HG03439 (cell line): ENCODE data around the gene CNR1.

Experiments used
- ATAC-seq: cut with Tn5 transposase; IDR thresholded peaks from one replicate; pipeline ENCODE4 v1.9.1; 2021; ENCODE audit warnings: mild to moderate bottlenecking, moderate library complexity; ENCODE audit not compliant: unreplicated experiment

CNR1 gene

GRCh38 chr6:88144637-88145297 lies 21.4 kb downstream of the CNR1 start:
- no peak for ATAC-seq

GRCh38 chr6:88143421-88144157 lies 22.6 kb downstream of the CNR1 start:
- ATAC-seq = no peak

- no peak for ATAC-seq
Measured at GRCh38 chr6:88142297-88142668, 23.9 kb downstream of the CNR1 start.

- peak; percentile 93 for ATAC-seq
Measured at GRCh38 chr6:88141561-88142296, 24.4 kb downstream of the CNR1 start.

- ATAC-seq = no peak
Measured at GRCh38 chr6:88137915-88138314, 28.2 kb downstream of the CNR1 start.

DNA sequence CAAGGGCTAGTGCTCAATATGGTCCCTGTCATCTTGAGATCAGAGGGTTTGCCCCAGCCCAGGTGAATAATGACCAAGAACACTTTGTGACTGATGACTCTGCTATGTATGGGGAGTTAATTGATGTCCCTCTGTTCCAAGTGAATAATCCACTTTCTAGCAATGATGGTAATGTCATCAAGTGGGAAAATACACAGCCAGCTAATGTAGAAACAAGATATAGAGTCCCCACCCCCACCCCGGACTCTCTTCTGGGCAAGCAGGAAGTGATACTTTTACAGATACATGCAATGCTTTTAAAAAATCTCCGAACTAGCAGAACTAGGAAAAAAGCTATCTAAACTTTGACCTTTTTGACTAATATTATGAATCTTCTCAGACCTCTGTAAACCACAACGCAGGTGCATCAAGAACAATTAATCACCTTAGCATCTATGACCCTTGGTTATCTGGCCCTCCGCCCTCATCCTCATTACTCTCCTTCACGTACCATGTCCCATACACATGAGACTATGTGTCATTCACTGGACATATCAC lies 30.5 kb downstream of the CNR1 start:
- peak; percentile 82 for ATAC-seq

DNA sequence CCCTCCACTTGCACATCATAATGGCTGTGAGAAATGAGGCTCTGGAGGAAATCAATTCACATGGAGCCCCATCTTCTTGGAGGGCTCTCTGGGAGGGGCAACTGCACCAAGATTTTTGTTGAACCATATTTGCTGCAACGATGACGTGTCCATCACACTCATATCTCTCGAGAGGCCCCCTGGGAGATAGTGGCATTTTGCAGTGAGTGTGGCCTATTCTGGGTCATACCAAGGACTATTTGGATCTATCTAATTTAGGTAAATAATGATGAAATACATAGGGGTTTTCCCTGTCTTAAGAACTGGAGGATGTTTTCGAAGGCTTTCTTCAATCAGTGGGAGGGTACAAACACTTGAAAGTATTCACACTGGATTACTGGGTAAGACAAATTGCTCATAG lies 31.6 kb downstream of the CNR1 start:
- ATAC-seq = no peak

DNA sequence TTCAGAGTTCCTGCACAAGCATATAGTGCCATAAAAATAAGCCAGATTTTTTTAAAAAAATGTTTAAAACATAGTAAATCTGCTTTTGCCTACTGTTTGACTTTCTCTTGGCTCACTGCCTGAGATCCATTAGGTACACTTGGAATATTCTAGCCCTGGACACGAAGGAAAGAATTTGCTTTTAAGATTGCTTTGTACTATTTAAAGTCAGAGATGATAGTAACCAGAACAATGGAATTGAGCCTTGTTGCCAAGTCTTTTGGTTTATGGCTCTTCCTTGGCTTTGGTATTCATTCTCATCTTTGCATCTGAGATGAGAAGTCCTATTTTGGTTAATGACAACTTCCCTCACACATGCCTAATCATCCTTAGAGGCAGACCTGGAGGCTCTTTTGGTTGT lies 32.4 kb downstream of the CNR1 start:
- ATAC-seq = no peak

- no peak for ATAC-seq
Measured at GRCh38 chr6:88124925-88125557, 41.1 kb downstream of the CNR1 start.

DNA sequence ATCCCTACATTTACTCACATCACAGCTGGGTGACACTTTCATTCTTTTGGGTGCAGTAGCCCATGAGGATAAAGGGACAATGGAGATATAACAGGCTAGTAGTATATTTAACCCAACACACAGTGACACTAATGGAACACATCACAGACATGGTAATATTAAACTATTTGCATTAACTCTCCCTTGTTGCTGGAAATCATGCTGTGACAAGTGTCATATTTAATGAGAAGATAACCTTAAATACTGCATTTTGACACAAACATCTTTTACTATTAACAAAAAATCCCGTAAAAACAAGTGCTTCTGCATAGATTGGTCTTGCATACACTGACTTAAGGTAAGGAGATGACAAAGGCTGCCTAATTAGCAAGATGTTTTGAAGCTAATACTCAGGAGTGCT lies 45.5 kb downstream of the CNR1 start:
- no peak for ATAC-seq

- ATAC-seq = no peak
Measured at GRCh38 chr6:88119769-88120168, 46.4 kb downstream of the CNR1 start.

- no peak for ATAC-seq
Measured at GRCh38 chr6:88116276-88116675, 49.9 kb downstream of the CNR1 start.

DNA sequence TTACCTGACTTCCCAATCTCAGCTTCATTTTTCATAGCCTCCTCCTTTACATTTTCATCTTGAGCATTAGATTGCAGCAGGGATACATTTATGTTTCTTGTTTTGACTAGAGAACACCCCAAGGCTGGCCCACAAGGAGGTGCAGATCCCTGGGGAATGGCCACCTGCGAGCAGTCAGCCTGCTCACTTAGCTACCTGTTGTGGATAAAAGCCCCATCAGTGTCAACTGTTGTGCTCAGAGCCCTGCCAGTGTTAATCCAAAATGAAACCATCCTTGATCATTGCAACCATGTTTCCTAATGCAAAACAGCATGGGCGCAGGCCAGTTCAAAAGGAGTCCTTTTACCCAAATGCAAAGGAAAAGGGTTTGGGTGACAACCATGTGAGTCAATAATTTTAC lies 50.8 kb downstream of the CNR1 start:
- no peak for ATAC-seq

DNA sequence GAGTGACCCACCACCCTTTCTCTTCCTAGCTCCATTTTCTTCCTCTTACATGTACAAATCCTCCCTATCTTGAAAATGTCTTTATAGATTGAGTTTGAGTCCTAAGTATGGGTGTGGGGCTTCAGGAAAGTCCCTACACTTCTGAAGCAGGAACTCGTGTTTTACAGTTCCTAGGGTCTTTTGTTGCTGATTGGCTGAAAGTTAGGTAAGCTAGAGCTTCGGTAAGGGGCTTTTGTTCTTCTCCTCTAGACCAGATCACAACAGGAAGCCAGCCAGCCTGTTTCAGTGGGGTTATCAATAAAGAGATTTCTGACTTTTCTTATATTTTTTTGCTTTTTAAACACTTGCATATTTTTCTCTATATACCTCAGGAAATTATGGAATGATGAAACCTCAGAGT lies 51.3 kb downstream of the CNR1 start:
- ATAC-seq = no peak

- ATAC-seq = no peak
Measured at GRCh38 chr6:88111991-88112390, 54.2 kb downstream of the CNR1 start.

- no peak for ATAC-seq
Measured at GRCh38 chr6:88107241-88107640, 58.9 kb downstream of the CNR1 start.

GRCh38 chr6:88105741-88106340 lies 60.3 kb downstream of the CNR1 start:
- ATAC-seq = no peak
